ENCODE results near the gene YWHAE. TPM values are rescaled to one million over a fixed set of nuclear protein-coding genes. Genes with fewer than 3 reads are reported as not detected.

The YWHAE gene
- total and polyA plus RNA-seq, 10 of the 15 experiments (the other 5 are each of a cell fraction or from before 2014, with no cell fraction given) = 189 to 651 (median 469) TPM

GRCh38 chr17:1416414-1416813 is 16.4 kb upstream of the YWHAE start:
- H3K27me3 ChIP-seq (replicated peaks in 1 of 2; ENCODE audit: control insufficient read depth in 2 of 2, insufficient read depth in 2 of 2, low read length in 1 of 2) = no peaks in the 10 kb centered on the region
- ChIA-PET CTCF (interaction anchor here (0.6 to 0.9 kb wide), 2 partner anchors 39 to 51 kb away, joined by 3 read pairs; no protein-coding TSS in a partner anchor), SMC1A (ENCODE audit: uncharacterized antibody, unreplicated experiment) (no interaction called here), POLR2A (interaction anchor here (0.6 to 0.8 kb wide), 2 partner anchors 44 to 96 kb away, joined by 3 to 5 read pairs; no protein-coding TSS in a partner anchor), RAD21 (ENCODE audit: unreplicated experiment) (interaction anchor here (0.7 kb wide), 1 partner anchor 423 kb away, joined by 3 read pairs; no protein-coding TSS in a partner anchor)
- H3K36me3 ChIP-seq (ENCODE audit: control insufficient read depth in 2 of 2, insufficient read depth in 2 of 2, low read length in 1 of 2) = peaks cover 0 to 3% of the 10 kb centered on the region in 2 experiments; a peak in 2 of 4 replicates
- no peaks in the 10 kb centered on the region for H4K20me1 ChIP-seq (ENCODE audit: control insufficient read depth, insufficient read depth)
- DNase-seq (ENCODE audit: low read depth, low spot score) = no peak
- H3K27ac ChIP-seq (ENCODE audit: control insufficient read depth, insufficient read depth) = no peak overlapping the region
- TF ChIP-seq NFYA (IDR thresholded peaks at IDR 0.05; ENCODE audit: borderline replicate concordance, low read depth, low read length) = no peak
- no peak for TF ChIP-seq PRDM15 (CRISPR knock-in tag; IDR thresholded peaks at IDR 0.05)
- in situ Hi-C loops (cut with MboI) (no loop called here), intact Hi-C loops (cut with micrococcal nuclease; ENCODE audit: unreplicated experiment) (no loop called here)
- H2AFZ ChIP-seq (ENCODE audit: control insufficient read depth, low read depth, low read length) = no peak overlapping the region
- H3K9me3 ChIP-seq (replicated peaks; ENCODE audit: control insufficient read depth, insufficient read depth, low read length) = no peaks in the 10 kb centered on the region
- no peaks in the 10 kb centered on the region for H3K4me1 ChIP-seq (ENCODE audit: control insufficient read depth, insufficient read depth, low read length)
- no peak for ATAC-seq
- H3K4me2 ChIP-seq (ENCODE audit: control insufficient read depth, insufficient read depth) = no peak overlapping the region
- 98% methylated on average over 5 of the region's 5 CpGs for WGBS (ENCODE audit: insufficient coverage, insufficient replicate concordance, low lambda C conversion rate, missing lambda C conversion rate)
- BruUV-seq (replicated peaks) = no TSS peak
- no peak overlapping the region for H3K4me3 ChIP-seq
- H3K9ac ChIP-seq (ENCODE audit: control insufficient read depth, insufficient read depth, low read length) = no peak overlapping the region
- FAIRE-seq = no peak
- H3K79me2 ChIP-seq (ENCODE audit: control insufficient read depth, insufficient read depth, low read length) = no peaks in the 10 kb centered on the region

- no peaks in the 10 kb centered on the region for H3K79me2 ChIP-seq (ENCODE audit: control insufficient read depth, insufficient read depth, low read length)
- POLR2A ChIA-PET = no interaction called here
- CTCF ChIA-PET = interaction anchor here (1.8 kb wide), 1 partner anchor 49 kb away, joined by 7 read pairs; no protein-coding TSS in a partner anchor
- BruUV-seq (replicated peaks) = no TSS peak
- SMC1A ChIA-PET (ENCODE audit: uncharacterized antibody, unreplicated experiment) = interaction anchor here (0.7 to 0.8 kb wide), 3 partner anchors 17 to 52 kb away, joined by 3 read pairs; no protein-coding TSS in a partner anchor
- RAD21 ChIA-PET (ENCODE audit: unreplicated experiment) = no interaction called here
- no peak overlapping the region for H2AFZ ChIP-seq (ENCODE audit: control insufficient read depth, low read depth, low read length)
- H3K27me3 ChIP-seq (replicated peaks in 1 of 2; ENCODE audit: control insufficient read depth in 2 of 2, insufficient read depth in 2 of 2, low read length in 1 of 2) = no peaks in the 10 kb centered on the region
- WGBS (ENCODE audit: insufficient coverage, insufficient replicate concordance, low lambda C conversion rate, missing lambda C conversion rate) = 83% methylated on average over 10 of the region's 10 CpGs
- no peak overlapping the region for H3K9ac ChIP-seq (ENCODE audit: control insufficient read depth, insufficient read depth, low read length)
- no peak for FAIRE-seq
- H3K4me1 ChIP-seq (ENCODE audit: control insufficient read depth, insufficient read depth, low read length) = no peaks in the 10 kb centered on the region
- no peak for TF ChIP-seq SKIL (IDR thresholded peaks at IDR 0.05; ENCODE audit: low read depth, poor library complexity, severe bottlenecking)
- TF ChIP-seq NFYB (IDR thresholded peaks at IDR 0.05; ENCODE audit: insufficient read depth, low read depth, low read length) = no peak
- TF ChIP-seq SRF (IDR thresholded peaks at IDR 0.05; ENCODE audit: low read depth in 2 of 2, low read length in 2 of 2) = no peak
- no peak for TF ChIP-seq SIX5 (IDR thresholded peaks at IDR 0.05; ENCODE audit: low read depth, low read length, severe bottlenecking)
- TF ChIP-seq HDAC6 (IDR thresholded peaks at IDR 0.05; ENCODE audit: unreplicated experiment) = no peak
- no peak for TF ChIP-seq SREBF2 (IDR thresholded peaks at IDR 0.05; ENCODE audit: low read length)
- TF ChIP-seq IKZF1 (conservative IDR thresholded peaks at IDR 0.05) = no peak
- TF ChIP-seq LARP7 (IDR thresholded peaks at IDR 0.05) = no peak
- no peak for TF ChIP-seq KLF5 (IDR thresholded peaks at IDR 0.05; ENCODE audit: partially characterized antibody)
- no peak for TF ChIP-seq YBX1 (IDR thresholded peaks at IDR 0.05)
- DNase-seq (ENCODE audit: low read depth, low spot score) = no peak
- H3K36me3 ChIP-seq (ENCODE audit: control insufficient read depth in 2 of 2, insufficient read depth in 2 of 2, low read length in 1 of 2) = no peaks in the 10 kb centered on the region
- no peak overlapping the region for H3K27ac ChIP-seq (ENCODE audit: control insufficient read depth, insufficient read depth)
- H3K9me3 ChIP-seq (replicated peaks; ENCODE audit: control insufficient read depth, insufficient read depth, low read length) = no peaks in the 10 kb centered on the region
- intact Hi-C loops (cut with micrococcal nuclease; ENCODE audit: unreplicated experiment) = no loop called here
- no peak overlapping the region for H3K4me2 ChIP-seq (ENCODE audit: control insufficient read depth, insufficient read depth)
- no peaks in the 10 kb centered on the region for H4K20me1 ChIP-seq (ENCODE audit: control insufficient read depth, insufficient read depth)
- in situ Hi-C loops (cut with MboI) = no loop called here
- no peak overlapping the region for H3K4me3 ChIP-seq
- no peak for ATAC-seq
These were observed 14.6 kb upstream of the YWHAE start for GRCh38 chr17:1414634-1415033.

Data from GM12878 (cell line).